Body of pancreas (tissue), 4 donors: ENCODE measurements around the gene EIF4E1B.

Experiments
- CTCF ChIP-seq, 7 experiments: fragments of 450-650 bp in 4 of 7; fragments of 200-600 bp in 3 of 7; sonication (generic) in 3 of 7; IDR thresholded peaks; one replicate each; pipeline ENCODE4 v1.5.1; 2016 to 2019; ENCODE audit warnings: antibody characterized with exemption in 7 of 7
- POLR2A ChIP-seq, 3 donors: fragments of 450-650 bp; IDR thresholded peaks; one replicate each; pipeline ENCODE4 v1.6.1; 2016; ENCODE audit warnings: antibody characterized with exemption in 3 of 3, mild to moderate bottlenecking in 2 of 3

GRCh38 chr5:176694631-176695030 is 64.2 kb downstream of the EIF4E1B start:
- no peak for TF ChIP-seq CTCF (IDR thresholded peaks at IDR 0.05)
- TF ChIP-seq POLR2A (IDR thresholded peaks at IDR 0.05), result no peak
